ENCODE data around the gene ARF1.

ARF1 gene

DNA sequence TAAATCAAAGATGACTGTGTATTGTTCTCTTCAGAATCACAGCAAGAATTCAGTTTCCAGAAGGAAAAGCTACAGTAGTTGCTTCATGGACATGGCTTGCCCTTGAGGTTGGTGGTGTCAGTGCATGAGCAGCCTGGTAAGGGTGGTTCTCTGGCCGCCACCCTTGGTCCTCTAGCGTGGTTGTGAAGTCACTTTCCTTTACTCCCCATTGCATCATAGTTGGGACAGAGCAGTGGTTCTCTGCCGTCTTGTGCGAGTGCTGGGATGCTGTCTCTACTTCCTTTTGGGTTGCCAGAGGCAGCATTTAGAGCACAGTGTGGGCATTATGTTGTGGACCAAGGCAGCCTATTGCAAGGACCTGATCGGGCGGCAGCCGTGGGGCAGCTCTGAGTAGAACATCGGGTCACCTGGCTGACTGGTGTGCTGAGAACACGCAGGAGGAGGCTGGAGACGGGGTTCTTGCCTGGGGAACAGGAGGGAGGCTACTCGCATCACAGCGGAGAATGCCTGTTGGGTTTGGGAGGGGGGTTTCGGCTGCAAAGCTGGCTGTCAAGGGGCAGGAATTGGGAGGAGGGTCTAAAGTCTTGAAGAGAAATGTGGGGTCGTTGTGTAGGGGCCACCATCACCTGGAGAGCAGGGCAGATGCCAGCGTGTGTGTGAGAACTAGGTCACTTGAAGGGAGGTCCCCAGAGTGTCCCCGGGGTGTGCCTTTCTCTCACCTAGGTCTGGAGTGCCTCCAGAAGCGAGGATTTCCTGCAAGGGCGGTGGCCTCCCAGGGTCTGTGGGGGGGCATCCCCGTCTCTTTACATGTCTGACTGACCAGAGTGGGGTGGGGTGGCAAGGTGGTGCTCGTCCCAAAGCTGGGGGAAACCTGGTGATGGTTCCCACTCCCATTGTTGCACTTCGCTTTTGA is 6.3 kb downstream of the ARF1 start:
- no peak for DNase-seq

DNA sequence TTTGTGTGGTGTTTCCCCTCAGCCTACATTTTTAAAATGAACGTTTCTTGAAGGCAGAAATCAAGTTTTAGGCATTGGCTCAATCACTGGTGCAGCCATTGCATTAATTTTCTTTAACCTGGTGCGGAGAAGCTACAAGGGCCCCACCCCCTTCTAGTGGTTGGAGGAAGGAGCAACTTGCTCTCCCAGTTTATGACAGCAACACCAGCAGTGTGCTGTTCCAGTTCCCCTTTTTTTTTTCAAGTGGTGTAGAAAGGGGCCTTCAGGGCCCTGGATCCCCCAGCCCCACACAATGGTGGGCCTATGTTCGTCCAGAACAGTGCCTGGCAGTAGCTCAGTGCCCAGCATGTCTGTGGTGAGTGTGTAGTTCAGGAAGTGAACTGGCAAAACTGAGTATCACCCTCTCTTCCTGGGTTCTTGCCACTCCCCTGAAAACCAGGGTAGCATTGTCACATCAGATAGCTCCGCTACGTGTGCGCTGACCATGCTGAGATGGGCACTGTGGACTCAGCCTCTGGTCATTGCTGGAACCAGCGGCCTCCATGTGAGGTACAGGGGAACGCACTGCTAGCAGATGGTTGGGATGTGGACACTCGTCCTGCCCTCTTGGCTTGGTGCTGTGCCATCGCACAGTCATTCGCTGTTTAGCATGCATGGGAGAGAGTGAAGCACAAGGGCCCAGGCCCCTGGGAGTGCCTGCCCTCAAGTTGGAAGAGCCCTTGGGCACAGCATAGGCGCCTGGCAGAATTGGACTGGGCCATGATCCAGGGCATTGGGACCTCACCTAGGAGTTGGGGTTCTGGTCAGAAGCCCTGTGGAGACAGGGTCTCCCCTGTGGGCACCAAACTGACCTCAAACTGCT is 7.2 kb downstream of the ARF1 start:
- DNase-seq, result no peak

DNA sequence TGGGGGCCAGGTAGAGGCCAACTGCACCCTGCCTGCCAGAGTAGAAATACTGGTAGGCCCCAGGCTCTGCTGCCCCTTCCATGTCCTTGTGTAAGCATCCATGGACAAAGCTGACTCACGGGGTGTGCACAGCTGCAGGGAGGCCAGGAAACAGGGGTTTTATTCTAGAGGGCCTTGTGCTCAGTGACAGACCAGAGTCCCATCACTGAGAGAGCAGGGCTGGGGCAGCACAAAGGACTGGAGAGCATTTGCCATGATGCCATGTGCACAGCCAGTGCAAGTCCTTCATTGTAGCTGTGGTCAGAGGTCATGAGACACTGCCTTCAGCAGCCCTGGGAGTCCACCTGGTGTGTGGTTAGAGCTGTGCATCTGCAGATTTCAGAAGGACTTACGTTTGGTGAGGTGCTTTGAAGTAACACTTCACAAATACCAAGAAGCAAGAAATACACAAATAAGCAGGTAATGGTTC is 8.1 kb downstream of the ARF1 start:
- DNase-seq, result no peak

DNA sequence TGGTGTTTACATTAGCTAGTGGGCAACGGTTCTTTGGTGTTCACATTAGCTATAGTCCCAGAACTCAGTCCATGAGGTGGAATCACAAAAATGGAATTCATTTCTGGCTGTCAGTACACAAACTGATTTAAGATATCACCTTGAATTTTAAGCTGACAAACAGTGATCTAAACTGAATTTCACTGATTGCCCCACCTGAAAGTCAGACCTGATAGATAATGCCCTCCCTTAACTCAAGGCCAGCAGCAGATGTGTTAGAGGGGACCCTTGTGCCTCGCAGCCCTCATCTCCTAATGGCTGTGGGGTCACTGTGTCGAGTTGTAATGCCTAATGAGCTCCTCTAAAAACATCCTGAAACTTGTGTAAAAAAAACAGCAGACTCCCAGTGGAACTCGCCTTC is 8.6 kb downstream of the ARF1 start:
- no peak for DNase-seq

DNA sequence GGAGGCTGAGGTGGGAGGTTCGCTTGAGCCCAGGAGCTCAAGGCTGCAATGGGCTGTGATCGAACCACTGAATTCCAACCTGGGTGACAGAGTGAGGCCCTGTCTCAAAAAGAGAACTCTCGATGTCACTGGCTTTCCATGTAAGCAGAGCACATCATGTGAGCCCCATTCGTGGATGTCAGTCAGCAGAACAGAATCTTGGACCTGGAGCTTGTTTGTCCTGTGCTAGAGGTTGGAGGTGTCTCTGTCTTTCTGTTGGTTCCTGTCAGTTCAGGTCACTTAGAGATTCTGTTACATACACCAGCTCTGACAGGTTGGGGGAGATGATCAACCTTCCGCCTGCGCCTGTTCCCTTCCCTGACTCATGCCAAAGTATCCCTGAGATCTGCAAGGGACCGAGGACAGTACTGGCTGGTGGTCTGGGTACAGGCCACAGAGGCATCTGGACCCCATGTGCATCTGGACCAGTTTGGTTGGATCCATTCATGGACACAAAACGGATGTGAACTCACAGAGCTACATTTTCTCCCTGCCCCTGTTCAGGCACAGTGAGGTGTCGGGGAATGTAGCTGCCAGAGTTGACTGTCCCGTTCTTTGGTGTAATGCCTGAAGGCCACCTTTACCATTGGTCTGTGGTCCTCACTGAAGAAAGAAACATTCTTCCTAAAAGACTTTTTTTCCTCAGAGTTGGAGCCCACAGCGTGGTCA is 10.0 kb downstream of the ARF1 start:
- DNase-seq, result no peak

DNA sequence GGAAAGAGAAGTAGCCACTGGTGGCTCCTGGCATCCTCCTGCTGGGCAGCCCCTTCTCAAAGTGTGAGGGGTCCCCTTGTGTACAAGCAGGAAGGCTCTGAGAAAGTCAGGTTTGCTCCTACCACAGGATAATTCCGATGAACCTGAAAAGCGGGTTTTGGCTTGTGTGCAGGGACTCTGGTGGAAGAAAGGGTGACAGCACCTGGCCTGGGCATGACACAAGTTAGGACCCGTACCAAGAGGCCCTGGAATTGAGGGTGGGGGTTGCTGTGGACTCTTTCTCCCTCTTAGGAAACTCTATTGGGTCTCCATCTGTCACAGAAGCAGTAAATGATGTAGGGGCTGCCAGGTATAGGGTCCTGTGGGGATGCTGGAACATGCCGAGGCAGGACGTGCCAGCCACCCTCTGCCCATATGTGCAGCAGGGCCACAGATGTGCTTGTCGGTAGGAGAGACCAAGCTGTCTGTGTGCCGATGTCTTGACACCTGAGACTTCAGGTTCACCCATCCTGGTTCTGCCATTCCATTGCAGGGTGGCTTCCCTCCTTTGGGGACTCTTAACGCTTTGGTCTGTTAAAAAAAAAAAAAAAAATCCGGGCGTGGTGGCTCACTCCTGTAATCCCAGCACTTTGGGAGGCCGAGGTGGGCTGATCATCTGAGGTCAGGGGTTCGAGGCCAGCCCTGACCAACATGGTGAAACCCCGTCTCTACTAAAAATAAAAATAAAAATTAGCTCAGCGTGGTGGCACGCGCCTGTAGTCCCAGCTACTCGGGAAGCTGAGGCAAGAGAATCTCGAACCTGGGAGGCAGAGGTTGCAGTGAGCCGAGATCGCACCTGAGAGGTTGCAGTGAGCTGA is 10.8 kb downstream of the ARF1 start:
- DNase-seq, result no peak

DNA sequence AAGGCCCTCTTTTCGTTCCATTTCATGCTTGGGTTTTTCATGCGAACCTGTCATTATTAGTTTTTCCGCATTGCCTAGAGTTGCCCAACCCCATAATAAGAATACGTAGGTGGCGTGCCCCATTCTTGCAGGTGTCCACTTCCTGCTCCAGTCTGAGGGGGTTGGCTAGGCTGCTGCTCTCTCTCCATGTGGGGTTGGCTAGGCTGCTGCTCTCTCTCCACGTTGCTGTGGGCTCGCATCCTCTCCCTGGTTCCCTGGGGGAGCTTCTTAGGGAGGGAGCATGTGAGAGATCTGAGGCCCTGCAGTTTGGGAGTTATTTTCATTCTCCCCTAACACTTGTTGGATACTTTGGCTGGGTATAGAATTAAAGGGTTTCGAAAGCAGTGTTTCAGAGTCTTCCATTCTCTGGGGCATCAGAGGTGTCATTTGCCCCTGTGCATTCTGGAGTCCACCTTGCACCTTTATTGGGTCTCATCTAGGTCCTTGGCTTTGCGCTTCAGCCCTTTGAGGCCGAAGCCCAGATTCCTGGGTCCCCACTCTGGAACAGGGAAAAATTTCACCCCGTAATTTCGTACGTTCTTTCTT is 12.0 kb downstream of the ARF1 start:
- no peak for DNase-seq

DNA sequence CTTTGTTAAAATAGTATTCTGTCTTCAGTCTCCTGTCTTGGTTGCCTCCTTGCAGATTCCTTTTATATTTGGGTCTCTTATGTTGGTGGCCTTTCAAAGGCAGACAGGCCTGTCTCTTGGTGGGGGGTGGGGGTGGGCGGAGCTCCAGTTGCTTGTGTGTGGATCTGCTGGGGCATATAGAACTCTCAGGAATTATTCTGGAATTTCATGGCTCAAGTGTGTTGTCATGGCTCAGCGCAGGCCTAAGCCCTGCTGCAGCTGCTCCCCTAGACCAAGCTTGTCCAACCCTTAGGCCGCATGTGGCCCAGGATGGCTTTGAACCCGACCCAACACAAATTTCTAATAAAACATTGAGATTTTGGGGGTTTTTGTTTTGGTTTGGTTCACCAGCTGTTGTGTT is 12.7 kb downstream of the ARF1 start:
- no peak for DNase-seq

DNA sequence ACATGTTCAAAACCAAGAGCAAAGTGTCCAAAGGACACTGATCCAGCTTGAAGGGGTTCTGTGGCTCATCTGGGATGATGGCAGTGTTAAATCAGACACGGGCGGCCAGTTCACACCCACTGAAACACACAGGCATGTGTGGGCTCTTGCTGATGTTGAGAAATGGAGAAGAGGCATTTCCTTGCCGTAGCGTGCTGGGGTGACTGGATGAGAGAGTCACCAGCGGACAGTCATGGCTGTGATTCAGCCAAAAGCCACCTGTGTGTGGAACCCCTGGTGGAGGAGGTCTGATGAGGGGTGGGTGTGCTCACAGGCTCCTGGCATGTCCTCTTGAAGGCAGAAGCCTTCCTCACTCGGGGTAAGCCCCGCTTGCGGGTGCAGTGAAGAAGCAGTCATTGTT is 13.4 kb downstream of the ARF1 start:
- DNase-seq, result no peak

DNA sequence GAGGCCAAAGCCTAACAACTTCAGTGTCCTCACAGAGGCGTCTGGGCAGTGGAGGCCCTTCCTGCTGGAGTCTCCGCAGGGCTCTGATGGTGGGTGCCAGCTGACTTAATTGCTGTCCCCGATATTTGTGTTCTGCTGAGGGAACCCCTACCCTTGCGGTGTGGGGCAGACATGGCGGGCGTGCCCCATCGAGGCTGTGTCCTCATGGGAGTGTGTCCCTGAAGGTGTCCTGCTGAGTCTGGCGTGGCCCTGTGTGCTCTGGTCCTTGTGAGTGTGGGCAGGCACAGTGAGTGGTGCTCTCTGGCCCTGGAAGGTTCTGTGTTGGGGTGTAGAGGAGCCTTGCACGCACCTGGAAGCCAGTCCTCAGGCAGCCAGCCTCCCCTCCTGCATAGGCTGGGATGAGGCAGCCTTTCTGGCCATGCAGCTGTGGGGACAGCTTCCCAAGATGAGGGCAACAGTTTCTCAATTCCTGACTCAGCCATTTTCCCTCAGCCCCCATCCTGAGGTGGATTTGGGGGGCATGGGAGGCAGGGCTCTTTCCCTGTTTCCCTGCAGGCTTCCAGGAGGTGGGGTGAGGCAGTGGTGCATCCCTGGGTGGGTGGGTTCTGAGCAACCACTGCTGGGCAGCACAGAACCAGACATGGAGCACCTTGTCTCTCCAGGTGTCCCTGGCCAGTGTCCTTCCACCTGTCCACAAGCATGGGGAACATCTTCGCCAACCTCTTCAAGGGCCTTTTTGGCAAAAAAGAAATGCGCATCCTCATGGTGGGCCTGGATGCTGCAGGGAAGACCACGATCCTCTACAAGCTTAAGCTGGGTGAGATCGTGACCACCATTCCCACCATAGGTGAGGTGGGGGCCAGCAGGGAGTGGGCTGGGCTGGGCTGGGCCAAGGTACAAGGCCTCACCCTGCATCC is 14.2 kb downstream of the ARF1 start:
- DNase-seq, result no peak

DNA sequence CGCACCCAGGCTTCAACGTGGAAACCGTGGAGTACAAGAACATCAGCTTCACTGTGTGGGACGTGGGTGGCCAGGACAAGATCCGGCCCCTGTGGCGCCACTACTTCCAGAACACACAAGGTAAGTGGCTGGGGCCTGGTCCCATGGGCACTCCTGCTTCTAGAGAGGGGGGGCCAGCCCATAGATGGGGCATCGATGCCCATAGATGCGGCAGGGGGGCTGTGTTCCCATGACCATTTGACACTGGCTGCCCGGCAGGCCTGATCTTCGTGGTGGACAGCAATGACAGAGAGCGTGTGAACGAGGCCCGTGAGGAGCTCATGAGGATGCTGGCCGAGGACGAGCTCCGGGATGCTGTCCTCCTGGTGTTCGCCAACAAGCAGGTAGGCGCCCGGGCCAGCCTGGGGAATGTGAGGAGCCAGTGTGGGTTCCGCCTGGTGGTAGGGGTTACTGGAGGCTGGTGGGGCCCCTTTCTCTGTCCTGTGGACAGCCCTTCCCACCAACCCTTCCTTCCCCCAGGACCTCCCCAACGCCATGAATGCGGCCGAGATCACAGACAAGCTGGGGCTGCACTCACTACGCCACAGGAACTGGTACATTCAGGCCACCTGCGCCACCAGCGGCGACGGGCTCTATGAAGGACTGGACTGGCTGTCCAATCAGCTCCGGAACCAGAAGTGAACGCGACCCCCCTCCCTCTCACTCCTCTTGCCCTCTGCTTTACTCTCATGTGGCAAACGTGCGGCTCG is 15.0 kb downstream of the ARF1 start:
- DNase-seq, result no peak

DNA sequence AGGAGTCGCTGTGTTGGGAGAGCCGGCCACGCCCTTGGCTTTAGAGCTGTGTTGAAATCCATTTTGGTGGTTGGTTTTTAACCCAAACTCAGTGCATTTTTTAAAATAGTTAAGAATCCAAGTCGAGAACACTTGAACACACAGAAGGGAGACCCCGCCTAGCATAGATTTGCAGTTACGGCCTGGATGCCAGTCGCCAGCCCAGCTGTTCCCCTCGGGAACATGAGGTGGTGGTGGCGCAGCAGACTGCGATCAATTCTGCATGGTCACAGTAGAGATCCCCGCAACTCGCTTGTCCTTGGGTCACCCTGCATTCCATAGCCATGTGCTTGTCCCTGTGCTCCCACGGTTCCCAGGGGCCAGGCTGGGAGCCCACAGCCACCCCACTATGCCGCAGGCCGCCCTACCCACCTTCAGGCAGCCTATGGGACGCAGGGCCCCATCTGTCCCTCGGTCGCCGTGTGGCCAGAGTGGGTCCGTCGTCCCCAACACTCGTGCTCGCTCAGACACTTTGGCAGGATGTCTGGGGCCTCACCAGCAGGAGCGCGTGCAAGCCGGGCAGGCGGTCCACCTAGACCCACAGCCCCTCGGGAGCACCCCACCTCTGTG is 15.9 kb downstream of the ARF1 start:
- no peak for DNase-seq

DNA sequence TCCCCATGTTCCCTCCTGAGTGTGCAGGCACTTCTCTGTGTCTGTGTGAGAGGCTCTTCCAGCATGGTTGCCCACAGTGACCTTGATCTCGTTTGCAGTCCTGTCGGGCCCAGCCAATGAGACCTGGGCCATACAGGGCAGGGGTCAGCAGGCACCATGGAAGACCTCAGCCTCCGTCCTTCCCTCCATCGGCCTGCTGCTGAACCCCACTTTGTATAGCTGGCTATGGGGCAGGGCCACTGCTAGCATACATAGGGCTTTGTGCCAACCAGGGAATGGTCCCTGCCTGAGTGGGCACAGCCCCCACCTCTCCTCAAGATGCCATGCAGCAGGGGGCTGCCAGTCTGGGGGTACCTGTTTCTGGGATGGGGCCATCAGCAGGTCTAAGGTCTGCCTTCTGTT is 16.8 kb downstream of the ARF1 start:
- DNase-seq, result no peak

DNA sequence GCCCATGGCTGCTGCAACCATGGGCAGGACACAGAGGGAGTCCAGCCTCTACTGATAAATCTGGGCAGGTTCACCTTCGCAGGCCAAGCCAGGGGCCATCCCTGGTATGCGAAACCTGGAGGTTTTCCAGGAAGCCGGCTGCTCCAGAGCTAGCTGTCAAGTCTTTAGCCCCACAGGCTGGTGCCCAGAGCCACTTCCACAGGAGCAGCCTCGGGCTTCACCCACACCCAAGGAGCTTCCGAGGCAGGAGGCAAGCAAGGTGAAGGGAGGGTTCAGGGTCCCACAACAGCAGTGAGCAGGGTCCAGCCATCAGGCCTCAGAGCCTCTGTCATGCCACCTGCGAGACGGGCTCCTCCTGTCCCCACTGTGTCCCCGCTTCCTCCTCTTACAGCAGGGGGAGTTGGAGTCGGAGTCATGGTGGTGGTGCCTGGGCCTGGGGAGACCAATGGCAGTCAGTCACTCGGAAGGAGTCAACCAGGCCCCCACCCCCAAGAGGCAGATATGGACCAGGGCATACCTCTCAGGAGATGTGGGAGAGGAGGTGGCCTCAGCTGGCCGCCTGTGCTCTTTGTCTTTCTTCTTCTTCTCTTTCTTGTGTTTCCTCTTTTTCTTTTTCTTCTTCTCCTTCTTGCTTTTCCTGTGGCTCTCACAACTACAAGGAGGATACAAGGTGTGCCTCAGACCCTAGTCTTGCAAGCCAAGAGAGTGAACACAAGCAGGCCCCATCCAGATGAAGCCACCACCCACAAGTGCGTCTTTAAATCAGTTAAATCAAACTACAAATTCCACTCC is 18.5 kb downstream of the ARF1 start:
- no peak for DNase-seq

DNA sequence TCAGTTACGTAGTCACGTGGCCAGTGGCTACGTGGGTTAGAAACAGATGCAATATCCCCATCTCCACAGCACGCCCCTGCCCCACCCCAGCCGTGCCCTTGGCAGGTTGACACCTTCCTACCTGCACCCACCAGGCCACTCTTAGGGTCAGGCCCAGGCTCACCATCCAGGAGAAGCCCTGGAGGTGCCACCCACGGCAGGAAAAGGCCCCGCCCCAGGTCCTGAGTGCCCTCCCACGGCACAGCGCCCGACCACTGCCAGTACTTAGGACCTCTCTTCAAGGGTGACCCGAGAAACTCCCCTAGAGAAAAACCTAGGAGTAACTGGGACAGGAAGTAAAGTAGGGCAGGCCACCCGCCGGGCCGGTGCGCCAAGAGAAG is 19.1 kb downstream of the ARF1 start:
- DNase-seq, result no peak

DNA sequence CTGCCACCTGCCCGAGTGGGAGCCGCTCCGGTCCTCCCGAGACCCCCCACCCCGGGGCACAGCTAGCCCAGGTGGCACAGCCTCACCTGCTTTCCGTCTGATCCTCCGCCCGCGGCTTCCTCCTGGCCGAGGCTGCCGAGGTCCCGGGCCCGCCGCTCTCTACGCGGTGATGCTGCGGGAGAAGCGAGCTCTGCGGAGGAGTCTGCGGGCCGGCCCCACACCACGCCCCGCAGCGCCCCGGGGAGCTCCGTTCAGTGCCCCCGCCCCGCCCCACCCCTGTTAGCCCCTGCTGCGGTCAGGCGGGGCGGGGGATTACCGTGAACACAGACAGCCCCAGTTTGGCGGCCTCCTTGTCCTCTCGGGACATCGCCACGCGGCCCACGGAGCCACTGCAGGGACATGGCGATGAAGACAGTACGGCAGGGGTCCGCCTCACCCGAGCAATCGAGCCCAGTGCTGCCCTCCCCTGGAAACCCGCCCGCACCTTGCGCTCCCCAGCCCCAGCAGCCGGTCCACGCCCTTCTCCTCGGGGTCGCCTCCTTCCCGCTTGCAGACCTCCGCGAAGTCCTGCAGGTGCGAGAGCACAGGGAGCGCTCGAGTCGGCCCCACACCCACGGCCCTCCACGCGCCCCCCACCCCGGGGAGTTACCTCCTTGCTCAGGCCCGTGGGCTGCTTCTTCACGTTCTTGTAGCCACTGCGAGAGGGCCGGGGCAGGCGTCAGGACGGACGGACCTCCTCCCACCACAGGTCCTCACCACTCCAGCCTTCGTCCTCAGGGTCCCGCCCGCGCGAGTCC is 19.7 kb downstream of the ARF1 start:
- DNase-seq, result no peak

DNA sequence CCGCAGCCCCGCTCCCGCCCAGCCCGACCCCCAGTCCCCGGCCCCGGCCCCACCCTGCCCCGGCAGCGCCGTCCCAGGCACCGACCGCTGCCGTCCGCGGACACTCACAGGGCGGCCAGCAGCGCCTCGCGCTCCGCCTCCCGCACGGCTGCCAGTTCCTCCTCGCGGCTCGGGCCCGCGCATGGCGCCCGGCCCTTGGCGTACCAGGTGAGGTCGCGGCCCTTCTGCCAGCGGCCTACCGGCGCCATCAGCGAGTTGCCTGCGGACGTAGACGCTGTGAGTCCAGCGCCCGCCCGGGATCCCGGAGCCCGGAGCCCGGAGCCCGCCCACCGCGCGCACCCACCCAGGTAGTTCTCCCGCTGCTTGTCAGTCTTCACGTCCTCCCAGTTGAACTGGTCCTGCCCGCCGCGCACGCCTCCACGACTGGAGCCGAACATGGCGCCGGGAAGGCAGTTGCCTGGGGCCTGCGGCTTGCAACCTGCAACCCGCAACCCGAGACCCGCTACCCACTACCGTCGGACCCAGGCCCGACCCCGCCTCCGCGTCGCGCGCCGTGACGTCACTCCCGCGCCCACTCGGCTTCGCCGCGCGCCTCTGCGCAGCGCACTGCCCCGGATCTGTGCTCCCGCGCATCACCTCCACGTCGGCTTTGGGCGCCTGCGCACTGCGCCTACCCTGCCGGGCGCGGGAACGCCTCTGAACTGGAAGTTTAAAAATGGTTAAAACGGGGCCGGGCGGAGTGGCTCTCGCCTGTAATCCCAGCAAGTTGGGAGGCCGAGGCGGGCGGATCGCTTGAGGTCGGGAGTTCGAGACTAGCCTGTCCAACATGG is 20.5 kb downstream of the ARF1 start, which contains the start of gene C1orf35:
Gene C1orf35, minus strand, starts transcription at position 535 of the 830 bp plus-strand sequence. Its CDS starts 98 bp downstream, at position 437.
- DNase-seq, result peak; percentile 79

All from amniotic stem cell (primary cell).